Neutrophil (primary cell): ENCODE results near the gene IFI16.

Source experiments
- H3K27ac ChIP-seq: fragments of 200-600 bp; sonication (generic); 2 replicates; pipeline ENCODE4 v1.5.1; 2016; ENCODE audit warnings: mild to moderate bottlenecking, moderate library complexity
- H3K27me3 ChIP-seq: fragments of 200-600 bp; sonication (generic); 2 replicates; pipeline ENCODE4 v1.6.0; 2016; ENCODE audit warnings: mild to moderate bottlenecking
- H3K36me3 ChIP-seq: fragments of 200-600 bp; sonication (generic); 2 replicates; pipeline ENCODE4 v1.5.1; 2017
- H3K4me1 ChIP-seq, 2 experiments: fragments of 200-600 bp in 1 of 2; sonication (generic) in 1 of 2; 1 replicate in 1 of 2; 2 replicates in 1 of 2; pipeline versions ENCODE4 v1.5.1 to v1.6.1; 2013 to 2016; ENCODE audit warnings: low read depth in 1 of 2, low read length in 1 of 2, mild to moderate bottlenecking in 1 of 2, moderate library complexity in 1 of 2; ENCODE audit not compliant: control insufficient read depth in 1 of 2, insufficient read depth in 1 of 2
- H3K4me3 ChIP-seq, 2 experiments: fragments of 200-600 bp in 1 of 2; sonication (generic) in 1 of 2; 1 replicate in 1 of 2; 2 replicates in 1 of 2; pipeline ENCODE4 v1.5.1; 2013 to 2016; ENCODE audit warnings: low read depth in 1 of 2, low read length in 1 of 2, mild to moderate bottlenecking in 1 of 2, moderate library complexity in 1 of 2
- H3K9me3 ChIP-seq: fragments of 200-600 bp; sonication (generic); 2 replicates; pipeline ENCODE4 v1.5.1; 2016
- CTCF ChIP-seq: fragments of 200-600 bp; sonication (generic); IDR thresholded peaks from 2 replicates; pipeline ENCODE4 v1.5.1; 2016; ENCODE audit warnings: antibody characterized with exemption

IFI16 gene

GRCh38 chr1:159065106-159065505, 55.4 kb downstream of the IFI16 start:
- H3K27ac ChIP-seq, result no peak overlapping the region
- H3K9me3 ChIP-seq, result no peaks in the 10 kb centered on the region
- H3K27me3 ChIP-seq, result no peaks in the 10 kb centered on the region
- peaks cover 14% of the 10 kb centered on the region for H3K36me3 ChIP-seq
- TF ChIP-seq CTCF, result no peak
- no peak overlapping the region for H3K4me3 ChIP-seq
- peaks cover 33 to 38% of the 10 kb centered on the region in 2 experiments for H3K4me1 ChIP-seq

- Histone ChIP-seq H3K4me3 (no peak overlapping the region), H3K36me3 (peaks cover 14% of the 10 kb centered on the region), H3K4me1 (peaks cover 23 to 28% of the 10 kb centered on the region in 2 experiments), H3K27me3 (no peaks in the 10 kb centered on the region), H3K27ac (no peak overlapping the region), H3K9me3 (no peaks in the 10 kb centered on the region)
- no peak for TF ChIP-seq CTCF
Observed at GRCh38 chr1:159066108-159066507, 56.4 kb downstream of the IFI16 start.

- Histone ChIP-seq H3K27me3 (no peaks in the 10 kb centered on the region), H3K4me3 (peak overlapping the region in 1 of 2 experiments; percentile 6), H3K4me1 (peaks cover 27 to 36% of the 10 kb centered on the region in 2 experiments), H3K36me3 (peaks cover 5% of the 10 kb centered on the region), H3K9me3 (no peaks in the 10 kb centered on the region), H3K27ac (peak overlapping the region; percentile 86)
- TF ChIP-seq CTCF, result no peak
Observed at GRCh38 chr1:159067699-159068621, 58.3 kb downstream of the IFI16 start.

GRCh38 chr1:159068886-159069285, 59.2 kb downstream of the IFI16 start:
- no peak for TF ChIP-seq CTCF
- no peaks in the 10 kb centered on the region for H3K9me3 ChIP-seq
- H3K4me3 ChIP-seq, result no peak overlapping the region
- H3K4me1 ChIP-seq, result peaks cover 27 to 36% of the 10 kb centered on the region in 2 experiments
- peak overlapping the region; percentile 86 for H3K27ac ChIP-seq
- H3K27me3 ChIP-seq, result no peaks in the 10 kb centered on the region
- H3K36me3 ChIP-seq, result peaks cover 4% of the 10 kb centered on the region

GRCh38 chr1:159071970-159072582, 62.4 kb downstream of the IFI16 start:
- Histone ChIP-seq H3K4me1 (peaks cover 54 to 59% of the 10 kb centered on the region in 2 experiments), H3K9me3 (no peaks in the 10 kb centered on the region), H3K27ac (peak overlapping the region; percentile 19), H3K27me3 (no peaks in the 10 kb centered on the region), H3K4me3 (no peak overlapping the region), H3K36me3 (no peaks in the 10 kb centered on the region)
- TF ChIP-seq CTCF, result peak; percentile 87
